Smooth muscle cell (in vitro differentiated cells): ENCODE results near the gene HAPLN3. TPM values are rescaled to one million over a fixed set of nuclear protein-coding genes. Genes with fewer than 3 reads are reported as not detected.

Experiments used
- DNase-seq: peaks from one replicate; lab custom pipeline; 2025; ENCODE audit not compliant: unreplicated experiment; lab: John Stamatoyannopoulos, UW
- H2AFZ ChIP-seq: fragments of 200-600 bp; sonication (generic); 2 replicates; pipeline ENCODE4 v1.6.0; 2016; ENCODE audit warnings: antibody characterized with exemption, low read depth, mild to moderate bottlenecking
- H3F3A ChIP-seq: fragments of 200-600 bp; sonication (generic); 2 replicates; pipeline ENCODE4 v1.6.0; 2017; ENCODE audit warnings: antibody characterized with exemption, low read depth
- H3K27ac ChIP-seq: fragments of 200-600 bp; sonication (generic); 2 replicates; pipeline ENCODE4 v1.5.1; 2016; ENCODE audit warnings: low read depth, mild to moderate bottlenecking
- H3K27me3 ChIP-seq: fragments of 200-600 bp; sonication (generic); 2 replicates; pipeline ENCODE4 v1.6.1; 2016; ENCODE audit warnings: low read depth, mild to moderate bottlenecking
- H3K36me3 ChIP-seq: fragments of 200-600 bp; sonication (generic); 2 replicates; pipeline ENCODE4 v1.5.1; 2016; ENCODE audit warnings: low read depth
- H3K4me1 ChIP-seq: fragments of 200-600 bp; sonication (generic); 2 replicates; pipeline ENCODE4 v1.5.1; 2016; ENCODE audit warnings: low read depth
- H3K4me2 ChIP-seq: fragments of 200-600 bp; sonication (generic); 2 replicates; pipeline ENCODE4 v1.6.0; 2016; ENCODE audit warnings: mild to moderate bottlenecking
- H3K4me3 ChIP-seq: fragments of 200-600 bp; sonication (generic); 2 replicates; pipeline ENCODE4 v1.5.1; 2016; ENCODE audit warnings: mild to moderate bottlenecking
- H3K79me2 ChIP-seq: fragments of 200-600 bp; sonication (generic); 2 replicates; pipeline ENCODE4 v1.6.0; 2016; ENCODE audit warnings: low read depth, mild to moderate bottlenecking
- H3K9ac ChIP-seq: fragments of 200-600 bp; sonication (generic); 2 replicates; pipeline ENCODE4 v1.6.0; 2016; ENCODE audit warnings: low read depth
- H3K9me3 ChIP-seq: fragments of 200-600 bp; sonication (generic); replicated peaks from 2 replicates; pipeline ENCODE4 v1.5.1; 2016; ENCODE audit warnings: low read depth
- H4K20me1 ChIP-seq: fragments of 200-600 bp; sonication (generic); 2 replicates; pipeline ENCODE4 v1.6.0; 2016; ENCODE audit warnings: low read depth
- CTCF ChIP-seq: fragments of 200-600 bp; sonication (generic); IDR thresholded peaks from 2 replicates; pipeline ENCODE4 v1.5.1; 2017; ENCODE audit warnings: borderline replicate concordance, mild to moderate bottlenecking, antibody characterized with exemption; ENCODE audit not compliant: insufficient read depth, poor library complexity, severe bottlenecking
- WGBS: methylation state at CpG from one replicate; pipeline ENCODE4 v1.1.7; 2016; ENCODE audit warnings: low lambda C conversion rate; 5-methylcytosine and 5-hydroxymethylcytosine counted together
- polyA plus RNA-seq: library from polyadenylated mRNA; unstranded; fragments of >200 nt; fragmentation: Nextera tagmentation; extraction: Ambion mirVana; gene quantifications from 2 replicates; pipeline ENCODE4 v1.2.1, GENCODE V29; 2016
- total RNA-seq: library from RNA; depleted of rRNA; stranded (reverse); fragments of >200 nt; gene quantifications from 2 replicates; pipeline ENCODE4 v1.2.3, GENCODE V29; 2014

The HAPLN3 gene
- total and polyA plus RNA-seq, 2 experiments from 2014 or later: 4.5 to 5.2 TPM

GRCh38 chr15:88894348-88894818, 961 bp downstream of the HAPLN3 start:
- Histone ChIP-seq H3K27ac (no peak overlapping the region), H3K27me3 (peaks cover 16% of the 10 kb centered on the region), H2AFZ (no peak overlapping the region), H3K9ac (no peak overlapping the region), H3K79me2 (no peaks in the 10 kb centered on the region), H3F3A (no peaks in the 10 kb centered on the region), H3K4me2 (peak overlapping the region; percentile 87), H4K20me1 (peaks cover 5% of the 10 kb centered on the region), H3K4me3 (peak overlapping the region; percentile 52), H3K36me3 (no peaks in the 10 kb centered on the region), H3K4me1 (peaks cover 27% of the 10 kb centered on the region), H3K9me3 (no peaks in the 10 kb centered on the region)
- WGBS: 4% methylated on average over 23 of the region's 23 CpGs
- peak; percentile 75 for TF ChIP-seq CTCF
- DNase-seq: no peak

- Histone ChIP-seq H3K4me3 (no peak overlapping the region), H4K20me1 (peaks cover under 1% of the 10 kb centered on the region), H3K9me3 (no peaks in the 10 kb centered on the region), H3K9ac (no peak overlapping the region), H3K79me2 (no peaks in the 10 kb centered on the region), H2AFZ (no peak overlapping the region), H3K36me3 (no peaks in the 10 kb centered on the region), H3K27ac (no peak overlapping the region), H3K4me1 (peaks cover 14% of the 10 kb centered on the region), H3F3A (no peaks in the 10 kb centered on the region), H3K4me2 (no peak overlapping the region), H3K27me3 (peaks cover 16% of the 10 kb centered on the region)
- 90% methylated on average over 7 of the region's 7 CpGs for WGBS
- DNase-seq: no peak
- TF ChIP-seq CTCF: no peak
Observed at GRCh38 chr15:88891540-88892254, 3.6 kb downstream of the HAPLN3 start.

- H3K9me3 ChIP-seq: no peaks in the 10 kb centered on the region
- 80% methylated on average over 4 of the region's 4 CpGs for WGBS
- H2AFZ ChIP-seq: no peak overlapping the region
- H3F3A ChIP-seq: no peaks in the 10 kb centered on the region
- no peak for TF ChIP-seq CTCF
- H3K4me3 ChIP-seq: no peak overlapping the region
- no peaks in the 10 kb centered on the region for H4K20me1 ChIP-seq
- no peak overlapping the region for H3K9ac ChIP-seq
- no peaks in the 10 kb centered on the region for H3K79me2 ChIP-seq
- DNase-seq: no peak
- H3K27ac ChIP-seq: no peak overlapping the region
- no peak overlapping the region for H3K4me2 ChIP-seq
- H3K36me3 ChIP-seq: no peaks in the 10 kb centered on the region
- peaks cover 9% of the 10 kb centered on the region for H3K4me1 ChIP-seq
- peaks cover 16% of the 10 kb centered on the region for H3K27me3 ChIP-seq
Observed at GRCh38 chr15:88890495-88890894, 4.8 kb downstream of the HAPLN3 start.

- DNase-seq: no peak
- Histone ChIP-seq H3K4me1 (no peaks in the 10 kb centered on the region), H3K27me3 (no peaks in the 10 kb centered on the region), H3F3A (no peaks in the 10 kb centered on the region), H3K27ac (no peak overlapping the region), H3K79me2 (no peaks in the 10 kb centered on the region), H3K4me3 (no peak overlapping the region), H3K9ac (no peak overlapping the region), H3K4me2 (no peak overlapping the region), H4K20me1 (no peaks in the 10 kb centered on the region), H2AFZ (no peak overlapping the region), H3K9me3 (no peaks in the 10 kb centered on the region), H3K36me3 (no peaks in the 10 kb centered on the region)
- no peak for TF ChIP-seq CTCF
- WGBS: 95% methylated on average over 5 of the region's 5 CpGs
Observed at GRCh38 chr15:88888719-88889118, 6.6 kb downstream of the HAPLN3 start.
